HCT116 (cell line): ENCODE data around the gene NAA25. TPM values are rescaled to one million over a fixed set of nuclear protein-coding genes. Genes with fewer than 3 reads are reported as not detected.

ENCODE experiments used
- ATAC-seq: fragments of 200-7000 bp; cut with Tn5 transposase; 2 replicates; pipeline ENCODE4 v1.9.1; 2020; ENCODE audit warnings: mild to moderate bottlenecking, moderate library complexity
- BruUV-seq: library from RNA; stranded (reverse); fragments of 400-500 nt; replicated peaks from 2 replicates; lab custom pipeline; 2021; lab: Mats Ljungman, UMichigan
- CTCF ChIA-PET: fragments of 300-600 bp; sonication (Branson Sonifier 250); formaldehyde crosslinking; loops from one replicate; lab custom pipeline; 2021; ENCODE audit warnings: antibody characterized with exemption; lab: Charles Lee
- POLR2A ChIA-PET: fragments of 300-600, 350-600 bp; sonication (Branson Sonifier 250); formaldehyde crosslinking; loops from one replicate; lab custom pipeline; 2021; ENCODE audit warnings: antibody characterized with exemption; lab: Charles Lee
- RAD21 ChIA-PET, 2 experiments: fragments of 300-600 bp; sonication (Branson Sonifier 250); formaldehyde crosslinking; loops; one replicate each; lab custom pipeline; 2023; ENCODE audit warnings: low total read pairs in 2 of 2; ENCODE audit not compliant: uncharacterized antibody in 2 of 2, unreplicated experiment in 2 of 2, low non-redundant PET in 1 of 2; lab: Charles Lee
- DNase-seq: peaks from one replicate; pipeline ENCODE4 v3.0.0-alpha.2; 2010; ENCODE audit warnings: low read depth, low spot score
- H2AFZ ChIP-seq: fragments of 200-600 bp; shearing (Covaris generic), sonication (generic); 2 replicates; pipeline ENCODE4 v1.6.1; 2017; ENCODE audit warnings: low read depth, mixed run types, mixed read lengths, antibody characterized with exemption, low read length; ENCODE audit not compliant: poor library complexity, severe bottlenecking
- H3K27ac ChIP-seq: 2 replicates; pipeline ENCODE4 v1.5.1; 2012; ENCODE audit warnings: low read depth, low read length
- H3K27me3 ChIP-seq: fragments of 200-600 bp; sonication (generic); 2 replicates; pipeline ENCODE4 v1.6.1; 2016; ENCODE audit warnings: mixed run types, low read length, mixed read lengths; ENCODE audit not compliant: insufficient read depth
- H3K36me3 ChIP-seq, 2 experiments: fragments of 200-500 bp in 1 of 2; fragments of 200-600 bp in 1 of 2; sonication (Bioruptor generic) in 1 of 2; sonication (generic) in 1 of 2; 2 replicates each; pipeline versions ENCODE4 v1.5.1 to v1.6.1; 2014 to 2016; ENCODE audit warnings: low read length in 2 of 2, inconsistent platforms in 1 of 2, mixed read lengths in 1 of 2, mixed run types in 1 of 2; ENCODE audit not compliant: insufficient read depth in 2 of 2, control insufficient read depth in 1 of 2
- H3K4me1 ChIP-seq, 2 experiments: fragments of 200-600 bp in 1 of 2; sonication (generic) in 1 of 2; 2 replicates each; pipeline versions ENCODE4 v1.5.1 to v1.6.1; 2012 to 2017; ENCODE audit warnings: low read length in 2 of 2, inconsistent platforms in 1 of 2, mild to moderate bottlenecking in 1 of 2, mixed read lengths in 1 of 2, mixed run types in 1 of 2, moderate library complexity in 1 of 2; ENCODE audit not compliant: insufficient read depth in 2 of 2, control insufficient read depth in 1 of 2
- H3K4me2 ChIP-seq: fragments of 200-600 bp; sonication (generic); 2 replicates; pipeline ENCODE4 v1.6.1; 2017; ENCODE audit warnings: mixed run types, low read length, mixed read lengths
- H3K4me3 ChIP-seq, 2 experiments: fragments of 200-600 bp in 1 of 2; sonication (generic) in 1 of 2; replicated peaks in 1 of 2; 2 replicates each; pipeline ENCODE4 v1.5.1; 2011 to 2016; ENCODE audit warnings: low read length in 2 of 2, control low read depth in 1 of 2, low read depth in 1 of 2, mild to moderate bottlenecking in 1 of 2, mixed read lengths in 1 of 2, mixed run types in 1 of 2
- H3K79me2 ChIP-seq: fragments of 200-600 bp; sonication (generic); 2 replicates; pipeline ENCODE4 v1.6.1; 2017; ENCODE audit warnings: mild to moderate bottlenecking, mixed run types, low read length, moderate library complexity, mixed read lengths; ENCODE audit not compliant: insufficient read depth
- H3K9ac ChIP-seq: fragments of 200-600 bp; sonication (generic); 2 replicates; pipeline ENCODE4 v1.6.1; 2016; ENCODE audit warnings: low read length, mixed read lengths
- H3K9me2 ChIP-seq: fragments of 200-600 bp; sonication (generic), shearing (Covaris generic); 2 replicates; pipeline ENCODE4 v1.6.1; 2017; ENCODE audit warnings: mixed run types, mild to moderate bottlenecking, moderate library complexity; ENCODE audit not compliant: insufficient read depth
- H3K9me3 ChIP-seq, 2 experiments: fragments of 200-500 bp in 1 of 2; fragments of 200-600 bp in 1 of 2; sonication (Bioruptor generic) in 1 of 2; sonication (generic) in 1 of 2; 2 replicates each; pipeline ENCODE4 v1.6.1; 2014 to 2017; ENCODE audit warnings: low read length in 2 of 2, mixed read lengths in 2 of 2, inconsistent platforms in 1 of 2, low read depth in 1 of 2, mild to moderate bottlenecking in 1 of 2, mixed run types in 1 of 2, moderate library complexity in 1 of 2; ENCODE audit not compliant: control insufficient read depth in 1 of 2, insufficient read depth in 1 of 2
- H4K20me1 ChIP-seq: fragments of 200-600 bp; sonication (generic), shearing (Covaris generic); 2 replicates; pipeline ENCODE4 v1.6.1; 2017; ENCODE audit warnings: mixed run types, mild to moderate bottlenecking, moderate library complexity; ENCODE audit not compliant: insufficient read depth
- CEBPB ChIP-seq: IDR thresholded peaks from 2 replicates; pipeline ENCODE4 v1.6.1; 2012; ENCODE audit warnings: low read depth
- EGR1 ChIP-seq: IDR thresholded peaks from 2 replicates; pipeline ENCODE4 v1.6.1; 2012; ENCODE audit warnings: low read depth
- ELF1 ChIP-seq: IDR thresholded peaks from 2 replicates; pipeline ENCODE4 v1.6.1; 2012; ENCODE audit warnings: low read depth, borderline replicate concordance
- EZH2 ChIP-seq: fragments of 200-600 bp; sonication (generic); IDR thresholded peaks from 2 replicates; pipeline ENCODE4 v1.6.1; 2017; ENCODE audit warnings: antibody characterized with exemption, mixed run types
- EZH2phosphoT487 ChIP-seq: fragments of 200-600 bp; IDR thresholded peaks from 2 replicates; pipeline ENCODE4 v1.6.1; 2018; ENCODE audit warnings: antibody characterized with exemption, borderline replicate concordance
- FOSL1 ChIP-seq: IDR thresholded peaks from 2 replicates; pipeline ENCODE4 v1.6.1; 2012; ENCODE audit warnings: low read depth
- JUND ChIP-seq: IDR thresholded peaks from 2 replicates; pipeline ENCODE4 v1.6.1; 2012
- RAD21 ChIP-seq: IDR thresholded peaks from 2 replicates; pipeline ENCODE4 v1.6.1; 2012; ENCODE audit warnings: low read depth, mild to moderate bottlenecking
- REST ChIP-seq: IDR thresholded peaks from 2 replicates; pipeline ENCODE4 v1.6.1; 2012; ENCODE audit warnings: low read depth
- SIN3A ChIP-seq: IDR thresholded peaks from 2 replicates; pipeline ENCODE4 v1.6.1; 2012; ENCODE audit warnings: low read depth
- ZFX ChIP-seq: fragments of 450-650 bp; IDR thresholded peaks from 2 replicates; pipeline ENCODE4 v1.6.1; 2017
- intact Hi-C: fragments of 100-400 bp; cut with micrococcal nuclease; formaldehyde crosslinking; loops from 2 replicates; pipeline ENCODE4 v1.10.0; 2022
- total RNA-seq: library from RNA; stranded (reverse); gene quantifications from one replicate; pipeline ENCODE4 v1.2.1, GENCODE V29; 2021; ENCODE audit not compliant: unreplicated experiment
- TF ChIP-seq, protein P1 (sequence below), 3 experiments: fragments of 200-600 bp in 1 of 3; sonication (generic) in 1 of 3; IDR thresholded peaks in 2 of 3; conservative IDR thresholded peaks in 1 of 3; 2 replicates each; pipeline ENCODE4 v1.5.1; 2012 to 2017; ENCODE audit warnings: low read depth in 2 of 3, low read length in 2 of 3, antibody characterized with exemption in 1 of 3, borderline replicate concordance in 1 of 3, control low read depth in 1 of 3, mild to moderate bottlenecking in 1 of 3, mixed read lengths in 1 of 3, mixed run types in 1 of 3, moderate library complexity in 1 of 3; ENCODE audit not compliant: insufficient read depth in 1 of 3
- TF ChIP-seq, protein P2 (sequence below): IDR thresholded peaks from 2 replicates; pipeline ENCODE4 v1.6.1; 2011; ENCODE audit warnings: mild to moderate bottlenecking, low read length, moderate library complexity; ENCODE audit not compliant: insufficient replicate concordance; ENCODE audit errors: extremely low read depth

Gene NAA25
- total RNA-seq, 1 experiment from 2014 or later, result 56.6 TPM

DNA sequence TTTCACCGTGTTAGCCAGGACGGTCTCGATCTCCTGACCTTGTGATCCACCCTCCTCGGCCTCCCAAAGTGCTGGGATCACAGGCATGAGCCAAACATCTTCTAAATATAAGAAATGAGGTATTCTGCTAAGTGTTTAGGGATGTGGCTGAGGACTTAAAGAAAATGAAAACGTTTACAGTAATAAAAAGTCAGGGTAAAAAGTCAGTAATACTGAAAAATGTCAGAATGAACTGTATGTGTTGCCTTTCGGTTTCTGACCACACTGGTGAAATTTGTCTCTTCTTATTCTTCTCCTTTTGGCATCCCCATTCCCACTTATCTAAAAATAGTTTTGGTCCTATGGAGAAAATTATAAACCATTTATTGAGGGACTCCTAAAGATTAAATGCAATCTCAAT is 116.1 kb downstream of the NAA25 start:
- no TSS peak for BruUV-seq
- CTCF ChIA-PET, result no interaction called here

More for the DNA sequence above, 116.1 kb downstream of the NAA25 start:
- no peak for DNase-seq
- Histone ChIP-seq H3K79me2 (no peaks in the 10 kb centered on the region), H2AFZ (no peak overlapping the region), H3K4me1 (0 out of 4 replicates have a peak, but pooled peaks cover 0 to 2% of the 10 kb centered on the region in 2 experiments), H4K20me1 (no peaks in the 10 kb centered on the region), H3K27ac (no peak overlapping the region), H3K9ac (no peak overlapping the region), H3K9me2 (no peaks in the 10 kb centered on the region), H3K4me3 (no peak overlapping the region)
- intact Hi-C loops, result no loop called here
- POLR2A ChIA-PET, result no interaction called here
- TF ChIP-seq RAD21 (no peak), ZFX (no peak), JUND (no peak), CEBPB (no peak), REST (no peak), EGR1 (no peak), EZH2 (no peak), SIN3A (no peak), FOSL1 (no peak), EZH2phosphoT487 (no peak), ELF1 (no peak)
- TF ChIP-seq, protein P1, sequence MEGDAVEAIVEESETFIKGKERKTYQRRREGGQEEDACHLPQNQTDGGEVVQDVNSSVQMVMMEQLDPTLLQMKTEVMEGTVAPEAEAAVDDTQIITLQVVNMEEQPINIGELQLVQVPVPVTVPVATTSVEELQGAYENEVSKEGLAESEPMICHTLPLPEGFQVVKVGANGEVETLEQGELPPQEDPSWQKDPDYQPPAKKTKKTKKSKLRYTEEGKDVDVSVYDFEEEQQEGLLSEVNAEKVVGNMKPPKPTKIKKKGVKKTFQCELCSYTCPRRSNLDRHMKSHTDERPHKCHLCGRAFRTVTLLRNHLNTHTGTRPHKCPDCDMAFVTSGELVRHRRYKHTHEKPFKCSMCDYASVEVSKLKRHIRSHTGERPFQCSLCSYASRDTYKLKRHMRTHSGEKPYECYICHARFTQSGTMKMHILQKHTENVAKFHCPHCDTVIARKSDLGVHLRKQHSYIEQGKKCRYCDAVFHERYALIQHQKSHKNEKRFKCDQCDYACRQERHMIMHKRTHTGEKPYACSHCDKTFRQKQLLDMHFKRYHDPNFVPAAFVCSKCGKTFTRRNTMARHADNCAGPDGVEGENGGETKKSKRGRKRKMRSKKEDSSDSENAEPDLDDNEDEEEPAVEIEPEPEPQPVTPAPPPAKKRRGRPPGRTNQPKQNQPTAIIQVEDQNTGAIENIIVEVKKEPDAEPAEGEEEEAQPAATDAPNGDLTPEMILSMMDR (IDR thresholded peaks at IDR 0.05 in 2 of 3, conservative IDR thresholded peaks at IDR 0.05 in 1 of 3; ENCODE audit: borderline replicate concordance in 1 of 3, insufficient read depth in 1 of 3, low read depth in 2 of 3, low read length in 2 of 3), result no peak
- TF ChIP-seq, protein P2, sequence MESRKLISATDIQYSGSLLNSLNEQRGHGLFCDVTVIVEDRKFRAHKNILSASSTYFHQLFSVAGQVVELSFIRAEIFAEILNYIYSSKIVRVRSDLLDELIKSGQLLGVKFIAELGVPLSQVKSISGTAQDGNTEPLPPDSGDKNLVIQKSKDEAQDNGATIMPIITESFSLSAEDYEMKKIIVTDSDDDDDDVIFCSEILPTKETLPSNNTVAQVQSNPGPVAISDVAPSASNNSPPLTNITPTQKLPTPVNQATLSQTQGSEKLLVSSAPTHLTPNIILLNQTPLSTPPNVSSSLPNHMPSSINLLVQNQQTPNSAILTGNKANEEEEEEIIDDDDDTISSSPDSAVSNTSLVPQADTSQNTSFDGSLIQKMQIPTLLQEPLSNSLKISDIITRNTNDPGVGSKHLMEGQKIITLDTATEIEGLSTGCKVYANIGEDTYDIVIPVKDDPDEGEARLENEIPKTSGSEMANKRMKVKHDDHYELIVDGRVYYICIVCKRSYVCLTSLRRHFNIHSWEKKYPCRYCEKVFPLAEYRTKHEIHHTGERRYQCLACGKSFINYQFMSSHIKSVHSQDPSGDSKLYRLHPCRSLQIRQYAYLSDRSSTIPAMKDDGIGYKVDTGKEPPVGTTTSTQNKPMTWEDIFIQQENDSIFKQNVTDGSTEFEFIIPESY, result no peak
- TF ChIP-seq, all 23 proteins: peak for 0
- no peaks in the 10 kb centered on the region for H3K27me3 ChIP-seq
- RAD21 ChIA-PET, result interaction anchor here in 1 of 2 experiments (0.7 kb wide), 1 partner anchor 48 kb away, joined by 4 read pairs; no protein-coding TSS in a partner anchor
- H3K9me3 ChIP-seq, result no peaks in the 10 kb centered on the region
- no peak for ATAC-seq
- H3K36me3 ChIP-seq, result no peaks in the 10 kb centered on the region
- H3K4me2 ChIP-seq, result no peak overlapping the region
